Chondrocyte (in vitro differentiated cells): ENCODE results near the gene PDZD2. TPM values are rescaled to one million over a fixed set of nuclear protein-coding genes. Genes with fewer than 3 reads are reported as not detected.
A peak's percentile ranks its signal among the peaks of the same experiment; 100 is the strongest.

Source experiments
- DNase-seq: peaks from one replicate; pipeline ENCODE4 v3.0.0; 2021; ENCODE audit warnings: mixed read lengths, low spot score
- H3K27ac Mint-ChIP-seq: one replicate; pipeline ENCODE4 v1.8.0; 2021; ENCODE audit warnings: mild to moderate bottlenecking, moderate library complexity, mixed read lengths; ENCODE audit not compliant: unreplicated experiment
- H3K27me3 Mint-ChIP-seq: 2 replicates; pipeline ENCODE4 v1.8.0; 2021; ENCODE audit warnings: low read depth, mixed read lengths
- H3K36me3 Mint-ChIP-seq: 2 replicates; pipeline ENCODE4 v1.8.0; 2021; ENCODE audit warnings: low read depth, mixed read lengths
- H3K4me1 Mint-ChIP-seq: 2 replicates; pipeline ENCODE4 v1.8.0; 2021; ENCODE audit warnings: low read depth, mild to moderate bottlenecking, mixed read lengths
- H3K4me3 Mint-ChIP-seq: one replicate; pipeline ENCODE4 v1.8.0; 2021; ENCODE audit warnings: mild to moderate bottlenecking, moderate library complexity, mixed read lengths; ENCODE audit not compliant: unreplicated experiment
- H3K9me3 Mint-ChIP-seq: 2 replicates; pipeline ENCODE4 v1.8.0; 2021; ENCODE audit warnings: low read depth, mixed read lengths
- total RNA-seq: library from RNA; stranded (reverse); gene quantifications from 3 replicates; pipeline ENCODE4 v1.2.1, GENCODE V29; 2021
- TF ChIP-seq, protein P1 (sequence below): fragments of 200-600 bp; sonication (generic); IDR thresholded peaks from 2 replicates; pipeline ENCODE4 v1.5.0; 2021; ENCODE audit warnings: antibody characterized with exemption, mild to moderate bottlenecking, moderate library complexity

The PDZD2 gene
- total RNA-seq, 1 donor from 2014 or later = 30.9 TPM

DNA sequence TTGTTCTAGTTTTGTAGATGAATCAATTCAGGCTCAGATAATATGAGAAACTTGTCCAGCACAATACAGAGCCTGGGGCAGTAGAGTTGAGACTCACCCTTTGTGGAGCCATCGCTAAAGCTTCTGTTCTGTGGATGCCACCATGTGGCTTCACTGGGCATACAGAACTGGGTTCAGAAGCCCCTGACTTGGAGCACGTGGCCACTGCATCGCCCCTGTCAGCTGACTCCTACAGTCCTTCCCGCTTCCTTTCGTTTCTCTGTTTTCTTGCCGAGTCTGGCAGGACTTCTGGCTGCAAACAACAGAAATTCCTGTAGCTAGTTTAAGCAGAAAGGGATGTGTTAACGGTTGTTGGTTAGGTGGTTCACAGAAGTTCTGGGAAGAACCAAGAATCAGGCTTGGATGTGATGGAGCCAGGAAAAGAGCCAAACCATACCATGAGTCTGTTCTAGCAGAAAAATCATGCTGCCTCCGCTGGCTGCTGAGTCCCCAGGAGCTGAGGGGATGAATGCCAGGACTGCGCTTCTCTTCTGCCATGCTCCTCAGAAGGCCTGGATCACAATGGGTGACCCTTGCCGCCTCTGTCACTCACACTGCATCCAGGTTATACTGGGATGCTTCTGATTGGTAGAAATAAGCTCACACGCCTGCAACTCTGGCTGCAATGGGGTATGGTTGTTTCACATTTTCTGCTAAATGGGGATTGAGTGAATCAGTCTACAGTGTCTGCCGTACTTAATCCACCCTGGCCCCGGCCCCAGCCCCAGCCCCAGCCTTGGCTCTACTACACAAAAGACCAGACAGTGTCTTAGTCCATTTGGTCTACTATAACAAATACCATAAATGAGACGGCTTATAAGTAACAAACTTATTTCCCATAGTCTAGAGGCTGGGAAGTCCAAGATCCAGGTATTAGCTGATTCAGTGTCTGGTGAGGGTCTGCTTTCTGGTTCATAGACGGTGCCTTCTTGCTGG is 272.6 kb downstream of the PDZD2 start:
- no peaks in the 10 kb centered on the region for H3K27me3 Mint-ChIP-seq
- H3K4me3 Mint-ChIP-seq = no peak overlapping the region
- DNase-seq = no peak
- no peaks in the 10 kb centered on the region for H3K36me3 Mint-ChIP-seq
- H3K27ac Mint-ChIP-seq = no peak overlapping the region
- TF ChIP-seq, protein P1, sequence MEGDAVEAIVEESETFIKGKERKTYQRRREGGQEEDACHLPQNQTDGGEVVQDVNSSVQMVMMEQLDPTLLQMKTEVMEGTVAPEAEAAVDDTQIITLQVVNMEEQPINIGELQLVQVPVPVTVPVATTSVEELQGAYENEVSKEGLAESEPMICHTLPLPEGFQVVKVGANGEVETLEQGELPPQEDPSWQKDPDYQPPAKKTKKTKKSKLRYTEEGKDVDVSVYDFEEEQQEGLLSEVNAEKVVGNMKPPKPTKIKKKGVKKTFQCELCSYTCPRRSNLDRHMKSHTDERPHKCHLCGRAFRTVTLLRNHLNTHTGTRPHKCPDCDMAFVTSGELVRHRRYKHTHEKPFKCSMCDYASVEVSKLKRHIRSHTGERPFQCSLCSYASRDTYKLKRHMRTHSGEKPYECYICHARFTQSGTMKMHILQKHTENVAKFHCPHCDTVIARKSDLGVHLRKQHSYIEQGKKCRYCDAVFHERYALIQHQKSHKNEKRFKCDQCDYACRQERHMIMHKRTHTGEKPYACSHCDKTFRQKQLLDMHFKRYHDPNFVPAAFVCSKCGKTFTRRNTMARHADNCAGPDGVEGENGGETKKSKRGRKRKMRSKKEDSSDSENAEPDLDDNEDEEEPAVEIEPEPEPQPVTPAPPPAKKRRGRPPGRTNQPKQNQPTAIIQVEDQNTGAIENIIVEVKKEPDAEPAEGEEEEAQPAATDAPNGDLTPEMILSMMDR = no peak
- no peaks in the 10 kb centered on the region for H3K9me3 Mint-ChIP-seq
- peaks cover 11% of the 10 kb centered on the region for H3K4me1 Mint-ChIP-seq

DNA sequence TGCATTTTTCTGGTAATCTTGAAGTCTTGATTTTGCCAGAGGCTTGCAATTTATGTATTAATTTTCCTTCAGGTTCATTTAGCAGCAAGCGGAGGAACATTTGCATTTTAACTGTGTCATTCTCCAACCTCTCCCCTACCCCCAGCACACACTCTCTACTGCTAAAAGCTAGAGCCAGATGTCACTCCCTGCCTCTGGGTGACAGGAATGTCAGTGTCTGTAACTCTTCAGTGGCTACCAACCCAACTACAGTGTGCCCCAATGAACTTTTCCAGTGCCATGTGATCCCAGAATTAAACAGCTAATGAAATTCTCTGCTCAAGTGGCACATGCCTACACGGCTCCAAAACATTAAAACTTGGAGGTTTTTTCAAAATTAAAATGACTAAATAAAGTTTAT is 274.9 kb downstream of the PDZD2 start:
- no peaks in the 10 kb centered on the region for H3K36me3 Mint-ChIP-seq
- H3K27me3 Mint-ChIP-seq = no peaks in the 10 kb centered on the region
- peak overlapping the region; percentile 89 for H3K27ac Mint-ChIP-seq
- no peak for DNase-seq
- H3K9me3 Mint-ChIP-seq = no peaks in the 10 kb centered on the region
- H3K4me1 Mint-ChIP-seq = peaks cover 18% of the 10 kb centered on the region
- TF ChIP-seq, protein P1 = no peak
- H3K4me3 Mint-ChIP-seq = no peak overlapping the region

DNA sequence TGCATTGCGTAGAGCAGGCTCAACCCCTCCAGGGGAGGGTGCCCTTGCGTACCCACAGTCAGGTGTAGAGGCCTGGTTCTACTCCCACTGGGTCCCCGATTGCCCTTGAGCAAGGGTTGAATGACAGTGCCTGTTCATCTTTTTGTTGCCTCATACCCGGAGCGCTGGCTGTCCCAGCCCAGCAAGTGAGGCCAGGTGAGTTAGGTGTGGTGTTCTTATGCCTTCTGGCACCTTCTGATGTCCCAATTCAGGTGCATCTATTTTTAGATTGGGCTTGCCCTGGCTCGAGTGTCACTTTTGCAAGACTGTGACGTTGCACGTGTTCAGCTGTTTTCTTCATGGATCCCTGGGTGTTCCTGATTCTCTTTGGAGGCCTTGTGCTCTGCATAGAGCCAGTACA is 277.4 kb downstream of the PDZD2 start:
- Mint-ChIP-seq H3K36me3 (no peaks in the 10 kb centered on the region), H3K27ac (no peak overlapping the region), H3K4me3 (no peak overlapping the region), H3K4me1 (peaks cover 21% of the 10 kb centered on the region), H3K27me3 (no peaks in the 10 kb centered on the region), H3K9me3 (no peaks in the 10 kb centered on the region)
- TF ChIP-seq, protein P1 = no peak
- no peak for DNase-seq

DNA sequence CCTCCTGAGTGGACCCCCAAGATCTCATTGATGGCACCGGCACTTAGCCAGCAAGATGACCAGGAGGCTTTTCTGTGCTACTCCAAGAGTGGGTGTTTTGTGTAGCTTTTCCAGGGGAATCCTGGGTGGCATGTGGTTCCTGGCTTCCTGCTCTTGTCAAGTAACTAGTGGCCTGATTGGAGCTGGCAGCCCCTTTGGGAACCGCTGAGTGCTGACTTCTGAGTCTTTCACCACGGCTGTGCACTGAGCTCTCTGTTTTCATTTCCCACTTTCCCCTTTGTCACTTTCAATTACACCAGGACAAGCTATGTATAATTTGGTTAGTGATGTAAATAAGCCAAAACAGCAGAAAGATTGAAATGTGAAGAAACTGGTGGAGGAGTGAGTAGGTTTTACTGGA is 279.8 kb downstream of the PDZD2 start:
- Mint-ChIP-seq H3K4me3 (no peak overlapping the region), H3K4me1 (peaks cover 22% of the 10 kb centered on the region), H3K27ac (no peak overlapping the region), H3K36me3 (no peaks in the 10 kb centered on the region), H3K27me3 (no peaks in the 10 kb centered on the region), H3K9me3 (no peaks in the 10 kb centered on the region)
- TF ChIP-seq, protein P1 = no peak
- DNase-seq = no peak

DNA sequence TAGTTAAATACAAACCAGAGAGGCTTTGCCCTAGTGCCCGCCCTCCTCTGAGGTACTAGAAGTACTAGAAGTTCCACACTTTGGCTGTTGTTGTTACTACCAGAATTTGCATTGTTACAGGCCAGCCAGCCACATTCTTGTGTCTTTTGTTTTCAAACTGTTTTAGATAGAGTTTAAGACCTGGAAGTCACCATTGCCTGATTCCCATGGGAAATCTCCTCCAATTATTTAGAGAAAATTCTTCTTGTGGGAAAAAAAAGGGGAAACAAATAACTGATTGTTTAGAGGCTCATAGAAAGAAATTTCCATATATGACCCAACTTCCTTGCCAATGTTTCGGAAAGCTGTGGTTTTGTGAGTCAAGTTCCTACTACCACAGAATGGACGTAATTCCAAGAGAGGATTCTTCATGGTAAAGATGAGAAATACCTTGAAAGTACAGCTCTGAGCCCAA is 282.9 kb downstream of the PDZD2 start:
- TF ChIP-seq, protein P1 = no peak
- H3K36me3 Mint-ChIP-seq = no peaks in the 10 kb centered on the region
- no peak overlapping the region for H3K4me3 Mint-ChIP-seq
- H3K9me3 Mint-ChIP-seq = no peaks in the 10 kb centered on the region
- H3K27ac Mint-ChIP-seq = peak overlapping the region; percentile 17
- DNase-seq = no peak
- H3K27me3 Mint-ChIP-seq = no peaks in the 10 kb centered on the region
- H3K4me1 Mint-ChIP-seq = peaks cover 20% of the 10 kb centered on the region
